NCI-H460 (cell line): Measurements from ENCODE around the gene SECTM1. TPM values are rescaled to one million over a fixed set of nuclear protein-coding genes. Genes with fewer than 3 reads are reported as not detected.

Experiments used
- DNase-seq: peaks from one replicate; pipeline ENCODE4 v3.0.0-alpha.2; 2016; ENCODE audit warnings: low read depth; ENCODE audit errors: extremely low read depth
- total RNA-seq: library from RNA; depleted of rRNA; stranded (reverse); fragments of >200 nt; shearing (Covaris generic); gene quantifications from 2 replicates; pipeline ENCODE4 v1.2.3, GENCODE V29; 2014

Gene SECTM1
- total RNA-seq, 1 experiment from 2014 or later = 13.0 TPM

- no peak for DNase-seq
These were observed 48.4 kb downstream of the SECTM1 start for GRCh38 chr17:82285141-82285540.

GRCh38 chr17:82283208-82283749, 50.3 kb downstream of the SECTM1 start:
- no peak for DNase-seq

GRCh38 chr17:82282239-82283207, 51.0 kb downstream of the SECTM1 start:
- no peak for DNase-seq

GRCh38 chr17:82281502-82282238, 51.9 kb downstream of the SECTM1 start:
- DNase-seq = no peak

- DNase-seq = no peak
These were observed 52.5 kb downstream of the SECTM1 start for GRCh38 chr17:82281076-82281475.

GRCh38 chr17:82280537-82280936, 53.0 kb downstream of the SECTM1 start:
- DNase-seq = no peak

- no peak for DNase-seq
These were observed 54.7 kb downstream of the SECTM1 start for GRCh38 chr17:82278786-82279391.

GRCh38 chr17:82278308-82278707, 55.3 kb downstream of the SECTM1 start:
- DNase-seq = no peak

GRCh38 chr17:82277851-82278250, 55.7 kb downstream of the SECTM1 start:
- no peak for DNase-seq

GRCh38 chr17:82276938-82277337, 56.6 kb downstream of the SECTM1 start:
- no peak for DNase-seq

GRCh38 chr17:82275326-82275725, 58.2 kb downstream of the SECTM1 start:
- no peak for DNase-seq

GRCh38 chr17:82274134-82275020, 59.2 kb downstream of the SECTM1 start:
- DNase-seq = no peak

GRCh38 chr17:82273327-82274133, 60.0 kb downstream of the SECTM1 start, which contains the start of gene CSNK1D:
CSNK1D (minus strand) TSS chr17:82273700; CDS start chr17:82273381, 319 bp downstream.
- peak; percentile 85 for DNase-seq

- no peak for DNase-seq
These were observed 60.9 kb downstream of the SECTM1 start for GRCh38 chr17:82272495-82273326.

- DNase-seq = no peak
These were observed 62.2 kb downstream of the SECTM1 start for GRCh38 chr17:82271401-82271800.
